Astrocyte (in vitro differentiated cells and primary cell): Measurements from ENCODE around the gene ADAMTSL5. TPM values are rescaled to one million over a fixed set of nuclear protein-coding genes. Genes with fewer than 3 reads are reported as not detected.

Experiments
- DNase-seq: peaks from one replicate; pipeline ENCODE4 v3.0.0-alpha.2; 2010; ENCODE audit warnings: low read depth
- FAIRE-seq: peaks from 2 replicates; lab custom pipeline; 2011; peaks lifted over from hg19 to GRCh38; lab: Jason Lieb, UNC
- H2AFZ ChIP-seq: 2 replicates; pipeline ENCODE4 v1.6.0; 2012; ENCODE audit warnings: low read depth, low read length, inconsistent platforms
- H3K27ac ChIP-seq: 2 replicates; pipeline ENCODE4 v1.5.1; 2011; ENCODE audit warnings: low read depth, low read length, inconsistent platforms
- H3K27me3 ChIP-seq: 2 replicates; pipeline ENCODE4 v1.6.0; 2011; ENCODE audit warnings: low read length, inconsistent platforms; ENCODE audit not compliant: insufficient read depth
- H3K36me3 ChIP-seq: 2 replicates; pipeline ENCODE4 v1.5.1; 2011; ENCODE audit warnings: low read length, inconsistent platforms; ENCODE audit not compliant: insufficient read depth
- H3K4me1 ChIP-seq: 2 replicates; pipeline ENCODE4 v1.5.1; 2011; ENCODE audit warnings: low read length, inconsistent platforms; ENCODE audit not compliant: insufficient read depth
- H3K4me2 ChIP-seq: 2 replicates; pipeline ENCODE4 v1.6.0; 2012; ENCODE audit warnings: low read length, inconsistent platforms
- H3K4me3 ChIP-seq: 2 replicates; pipeline ENCODE4 v1.5.1; 2011; ENCODE audit warnings: low read depth, mild to moderate bottlenecking, low read length, inconsistent platforms; ENCODE audit not compliant: insufficient read depth
- H3K79me2 ChIP-seq: 2 replicates; pipeline ENCODE4 v1.6.0; 2012; ENCODE audit warnings: mild to moderate bottlenecking, low read length, inconsistent platforms; ENCODE audit not compliant: insufficient read depth
- H3K9ac ChIP-seq: 2 replicates; pipeline ENCODE4 v1.6.0; 2012; ENCODE audit warnings: mild to moderate bottlenecking, low read length, inconsistent platforms
- H3K9me3 ChIP-seq: 2 replicates; pipeline ENCODE4 v1.5.1; 2012; ENCODE audit warnings: low read depth, mild to moderate bottlenecking, low read length, inconsistent platforms; ENCODE audit not compliant: insufficient read depth
- H4K20me1 ChIP-seq: 2 replicates; pipeline ENCODE4 v1.6.0; 2012; ENCODE audit warnings: low read length, inconsistent platforms; ENCODE audit not compliant: insufficient read depth
- H3K27ac Mint-ChIP-seq: one replicate; pipeline ENCODE4 v1.8.0; 2021; ENCODE audit warnings: mild to moderate bottlenecking, mixed read lengths; ENCODE audit not compliant: unreplicated experiment
- H3K27me3 Mint-ChIP-seq: one replicate; pipeline ENCODE4 v1.8.0; 2021; ENCODE audit warnings: low read depth, mixed read lengths; ENCODE audit not compliant: unreplicated experiment
- H3K36me3 Mint-ChIP-seq: one replicate; pipeline ENCODE4 v1.8.0; 2021; ENCODE audit warnings: low read depth, mixed read lengths; ENCODE audit not compliant: unreplicated experiment
- H3K4me1 Mint-ChIP-seq: one replicate; pipeline ENCODE4 v1.8.0; 2021; ENCODE audit warnings: low read depth, mixed read lengths; ENCODE audit not compliant: unreplicated experiment
- H3K4me3 Mint-ChIP-seq: one replicate; pipeline ENCODE4 v1.8.0; 2021; ENCODE audit warnings: mild to moderate bottlenecking, moderate library complexity, mixed read lengths; ENCODE audit not compliant: unreplicated experiment
- H3K9me3 Mint-ChIP-seq: one replicate; pipeline ENCODE4 v1.8.0; 2021; ENCODE audit warnings: mild to moderate bottlenecking, mixed read lengths; ENCODE audit not compliant: unreplicated experiment
- CTCF ChIP-seq: IDR thresholded peaks from 2 replicates; pipeline ENCODE4 v1.5.1; 2011; ENCODE audit warnings: low read depth, mild to moderate bottlenecking, inconsistent platforms, low read length, moderate library complexity; ENCODE audit not compliant: insufficient read depth
- EZH2 ChIP-seq: IDR thresholded peaks from 2 replicates; pipeline ENCODE4 v1.6.1; 2012; ENCODE audit warnings: mild to moderate bottlenecking, low read length, inconsistent platforms; ENCODE audit not compliant: insufficient read depth
- total RNA-seq: library from RNA; stranded (reverse); gene quantifications from 2 replicates; pipeline ENCODE4 v1.2.1, GENCODE V29; 2021

ADAMTSL5 gene
- total RNA-seq, 1 donor from 2014 or later, result 5.5 TPM

GRCh38 chr19:1468274-1468820, 44.5 kb downstream of the ADAMTSL5 start:
- Histone ChIP-seq H3K4me3 (no peak overlapping the region), H3K27ac (no peak overlapping the region), H3K79me2 (no peaks in the 10 kb centered on the region), H3K4me1 (peaks cover 5% of the 10 kb centered on the region), H2AFZ (no peak overlapping the region), H3K9ac (no peak overlapping the region), H3K27me3 (peaks cover 5% of the 10 kb centered on the region), H4K20me1 (peaks cover 31% of the 10 kb centered on the region), H3K9me3 (no peaks in the 10 kb centered on the region), H3K36me3 (no peaks in the 10 kb centered on the region), H3K4me2 (peak overlapping the region; percentile 1)
- Mint-ChIP-seq H3K9me3 (peaks cover 3% of the 10 kb centered on the region), H3K4me1 (no peaks in the 10 kb centered on the region), H3K27ac (no peak overlapping the region), H3K27me3 (peaks cover 4% of the 10 kb centered on the region), H3K36me3 (no peaks in the 10 kb centered on the region), H3K4me3 (no peak overlapping the region)
- peak; percentile 50 for TF ChIP-seq EZH2
- TF ChIP-seq CTCF, result no peak
- no peak for DNase-seq
- no peak for FAIRE-seq

- Histone ChIP-seq H3K79me2 (no peaks in the 10 kb centered on the region), H3K4me2 (no peak overlapping the region), H3K9ac (no peak overlapping the region), H2AFZ (no peak overlapping the region), H3K9me3 (no peaks in the 10 kb centered on the region), H3K27me3 (peaks cover 5% of the 10 kb centered on the region), H3K4me3 (no peak overlapping the region), H3K36me3 (no peaks in the 10 kb centered on the region), H3K27ac (no peak overlapping the region), H3K4me1 (peaks cover 5% of the 10 kb centered on the region), H4K20me1 (peaks cover 24% of the 10 kb centered on the region)
- TF ChIP-seq EZH2 (peak; percentile 74), CTCF (no peak)
- Mint-ChIP-seq H3K4me1 (no peaks in the 10 kb centered on the region), H3K4me3 (no peak overlapping the region), H3K27ac (no peak overlapping the region), H3K27me3 (peaks cover 4% of the 10 kb centered on the region), H3K9me3 (no peaks in the 10 kb centered on the region), H3K36me3 (no peaks in the 10 kb centered on the region)
- DNase-seq, result no peak
- no peak for FAIRE-seq
Observed at GRCh38 chr19:1467490-1468273, 45.1 kb downstream of the ADAMTSL5 start.

DNA sequence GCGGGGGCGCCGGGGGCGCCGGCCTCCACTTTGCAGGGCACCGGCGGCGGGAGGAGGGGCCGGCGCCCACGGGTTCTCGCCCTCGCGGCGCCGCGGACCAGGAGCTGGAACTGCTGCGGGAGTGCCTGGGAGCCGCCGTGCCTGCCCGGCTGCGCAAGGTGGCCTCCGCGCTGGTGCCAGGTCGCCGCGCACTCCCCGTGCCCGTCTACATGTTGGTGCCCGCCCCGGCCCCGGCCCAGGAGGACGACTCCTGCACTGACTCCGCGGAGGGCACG, 45.7 kb downstream of the ADAMTSL5 start:
- H3K9ac ChIP-seq, result no peak overlapping the region
- no peak for FAIRE-seq
- H2AFZ ChIP-seq, result no peak overlapping the region
- H3K9me3 ChIP-seq, result no peaks in the 10 kb centered on the region
- peaks cover 5% of the 10 kb centered on the region for H3K27me3 ChIP-seq
- Mint-ChIP-seq H3K9me3 (no peaks in the 10 kb centered on the region), H3K4me3 (no peak overlapping the region), H3K36me3 (no peaks in the 10 kb centered on the region), H3K27me3 (peaks cover 4% of the 10 kb centered on the region), H3K27ac (no peak overlapping the region), H3K4me1 (no peaks in the 10 kb centered on the region)
- H3K79me2 ChIP-seq, result no peaks in the 10 kb centered on the region
- H4K20me1 ChIP-seq, result peaks cover 19% of the 10 kb centered on the region
- TF ChIP-seq EZH2 (no peak), CTCF (no peak)
- no peak overlapping the region for H3K4me3 ChIP-seq
- H3K4me2 ChIP-seq, result no peak overlapping the region
- H3K4me1 ChIP-seq, result peaks cover 5% of the 10 kb centered on the region
- no peak for DNase-seq
- no peak overlapping the region for H3K27ac ChIP-seq
- H3K36me3 ChIP-seq, result no peaks in the 10 kb centered on the region
